ENCODE data around the gene VEGFB.

The VEGFB gene

DNA sequence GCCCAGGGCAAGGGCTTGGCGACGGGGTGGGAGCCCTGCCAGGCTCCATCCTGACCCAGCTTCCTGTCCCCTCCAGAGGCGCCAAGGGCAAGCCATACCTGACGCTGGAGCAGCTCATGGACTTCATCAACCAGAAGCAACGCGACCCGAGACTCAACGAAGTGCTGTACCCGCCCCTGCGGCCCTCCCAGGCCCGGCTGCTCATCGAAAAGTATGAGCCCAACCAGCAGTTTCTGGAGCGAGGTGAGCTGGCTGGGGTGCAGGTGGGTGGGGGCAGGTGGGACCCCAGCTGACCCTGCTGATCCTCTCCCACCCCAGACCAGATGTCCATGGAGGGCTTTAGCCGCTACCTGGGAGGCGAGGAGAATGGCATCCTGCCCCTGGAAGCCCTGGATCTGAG lies 21.9 kb downstream of the VEGFB start:
- ChIA-PET POLR2A (interaction anchor here (0.9 to 4.1 kb wide), 3 partner anchors 10 to 61 kb away, joined by 3 to 18 read pairs (median 6); partner anchors contain the start of genes FKBP2, PPP1R14B, PRDX5 and TRMT112), CTCF (no interaction called here)
- no peak for TF ChIP-seq ARNT (IDR thresholded peaks at IDR 0.05)
- no peak for TF ChIP-seq FOXA1 (IDR thresholded peaks at IDR 0.05)
- TF ChIP-seq, protein P1, sequence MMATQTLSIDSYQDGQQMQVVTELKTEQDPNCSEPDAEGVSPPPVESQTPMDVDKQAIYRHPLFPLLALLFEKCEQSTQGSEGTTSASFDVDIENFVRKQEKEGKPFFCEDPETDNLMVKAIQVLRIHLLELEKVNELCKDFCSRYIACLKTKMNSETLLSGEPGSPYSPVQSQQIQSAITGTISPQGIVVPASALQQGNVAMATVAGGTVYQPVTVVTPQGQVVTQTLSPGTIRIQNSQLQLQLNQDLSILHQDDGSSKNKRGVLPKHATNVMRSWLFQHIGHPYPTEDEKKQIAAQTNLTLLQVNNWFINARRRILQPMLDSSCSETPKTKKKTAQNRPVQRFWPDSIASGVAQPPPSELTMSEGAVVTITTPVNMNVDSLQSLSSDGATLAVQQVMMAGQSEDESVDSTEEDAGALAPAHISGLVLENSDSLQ (IDR thresholded peaks at IDR 0.05) = no peak
- no peak for TF ChIP-seq NFRKB (IDR thresholded peaks at IDR 0.05)
- no peak for TF ChIP-seq FOXK2 (IDR thresholded peaks at IDR 0.05)
- no peak for TF ChIP-seq LEF1 (IDR thresholded peaks at IDR 0.05; ENCODE audit: borderline replicate concordance)
- no peak for TF ChIP-seq ZNF384 (IDR thresholded peaks at IDR 0.05)
- TF ChIP-seq ELF4 (IDR thresholded peaks at IDR 0.05) = no peak
- no peak for TF ChIP-seq L3MBTL2 (conservative IDR thresholded peaks at IDR 0.05)
- TF ChIP-seq FOXM1 (IDR thresholded peaks at IDR 0.05; ENCODE audit: borderline replicate concordance) = no peak
- no peak for TF ChIP-seq TARDBP (IDR thresholded peaks at IDR 0.05)
- TF ChIP-seq BHLHE40 (IDR thresholded peaks at IDR 0.05; ENCODE audit: borderline replicate concordance) = no peak
- no peak for TF ChIP-seq SP1 (IDR thresholded peaks at IDR 0.05)
- TF ChIP-seq SUZ12 (IDR thresholded peaks at IDR 0.05) = no peak
- no peak for TF ChIP-seq CTBP1 (IDR thresholded peaks at IDR 0.05; ENCODE audit: borderline replicate concordance)
- no peak for TF ChIP-seq HDGF (IDR thresholded peaks at IDR 0.05; ENCODE audit: borderline replicate concordance)
- DNase-seq (ENCODE audit: extremely low spot score) = no peak

DNA sequence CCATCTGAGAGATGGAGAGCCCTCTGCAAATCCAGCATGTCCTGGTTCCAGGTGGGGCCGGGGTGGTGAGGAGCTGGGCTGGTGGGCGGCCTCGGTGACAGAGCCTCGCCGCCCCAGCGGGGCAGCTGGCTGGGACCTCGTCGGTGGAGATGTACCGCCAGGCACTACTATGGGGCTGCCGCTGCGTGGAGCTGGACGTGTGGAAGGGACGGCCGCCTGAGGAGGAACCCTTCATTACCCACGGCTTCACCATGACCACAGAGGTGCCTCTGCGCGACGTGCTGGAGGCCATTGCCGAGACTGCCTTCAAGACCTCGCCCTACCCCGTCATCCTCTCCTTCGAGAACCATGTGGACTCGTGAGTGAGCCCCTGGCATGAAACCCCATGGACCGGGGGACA lies 24.0 kb downstream of the VEGFB start:
- ChIA-PET CTCF (no interaction called here), POLR2A (interaction anchor here (0.9 to 4.1 kb wide), 2 partner anchors 11 to 12 kb away, joined by 3 to 18 read pairs; partner anchors contain the start of gene PPP1R14B)
- TF ChIP-seq HDGF (IDR thresholded peaks at IDR 0.05; ENCODE audit: borderline replicate concordance) (no peak), ARNT (IDR thresholded peaks at IDR 0.05) (no peak), ELF4 (IDR thresholded peaks at IDR 0.05) (no peak), CTBP1 (IDR thresholded peaks at IDR 0.05; ENCODE audit: borderline replicate concordance) (no peak), LEF1 (IDR thresholded peaks at IDR 0.05; ENCODE audit: borderline replicate concordance) (no peak), SUZ12 (IDR thresholded peaks at IDR 0.05) (no peak), SP1 (IDR thresholded peaks at IDR 0.05) (no peak), BHLHE40 (IDR thresholded peaks at IDR 0.05; ENCODE audit: borderline replicate concordance) (no peak), L3MBTL2 (conservative IDR thresholded peaks at IDR 0.05) (no peak), FOXA1 (IDR thresholded peaks at IDR 0.05) (no peak), FOXM1 (IDR thresholded peaks at IDR 0.05; ENCODE audit: borderline replicate concordance) (no peak), NFRKB (IDR thresholded peaks at IDR 0.05) (no peak), ZNF384 (IDR thresholded peaks at IDR 0.05) (no peak), FOXK2 (IDR thresholded peaks at IDR 0.05) (no peak), TARDBP (IDR thresholded peaks at IDR 0.05) (no peak)
- TF ChIP-seq, protein P1 (IDR thresholded peaks at IDR 0.05) = no peak
- DNase-seq (ENCODE audit: extremely low spot score) = no peak

DNA sequence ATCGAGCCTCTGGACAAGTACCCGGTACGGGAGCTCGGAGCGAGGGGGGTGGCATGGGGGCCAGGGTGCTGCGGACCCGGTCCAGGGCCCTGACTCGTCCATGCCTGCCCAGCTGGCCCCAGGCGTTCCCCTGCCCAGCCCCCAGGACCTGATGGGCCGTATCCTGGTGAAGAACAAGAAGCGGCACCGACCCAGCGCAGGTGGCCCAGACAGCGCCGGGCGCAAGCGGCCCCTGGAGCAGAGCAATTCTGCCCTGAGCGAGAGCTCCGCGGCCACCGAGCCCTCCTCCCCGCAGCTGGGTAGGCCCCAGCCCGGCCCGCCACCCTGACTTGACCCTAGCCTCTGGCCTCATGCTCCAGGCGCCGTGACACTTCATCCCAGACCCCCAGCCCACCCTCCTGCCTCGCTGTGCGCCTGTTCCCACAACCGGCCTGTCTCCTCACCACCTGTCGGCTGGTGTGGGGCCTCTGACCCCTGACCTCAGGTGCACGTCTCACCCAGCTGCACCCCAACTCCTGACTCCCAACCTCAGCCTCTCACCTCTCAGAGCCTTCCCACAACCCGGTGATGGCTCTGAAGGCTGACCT lies 24.7 kb downstream of the VEGFB start:
- POLR2A ChIA-PET = interaction anchor here (4.1 kb wide), 1 partner anchor 12 kb away, joined by 18 read pairs; the partner anchor contains the start of gene PPP1R14B
- DNase-seq (ENCODE audit: extremely low spot score) = no peak
- TF ChIP-seq, protein P1 (IDR thresholded peaks at IDR 0.05) = no peak
- TF ChIP-seq FOXA1 (IDR thresholded peaks at IDR 0.05) = no peak
- no peak for TF ChIP-seq SP1 (IDR thresholded peaks at IDR 0.05)
- no peak for TF ChIP-seq L3MBTL2 (conservative IDR thresholded peaks at IDR 0.05)
- TF ChIP-seq TARDBP (IDR thresholded peaks at IDR 0.05) = no peak
- TF ChIP-seq FOXM1 (IDR thresholded peaks at IDR 0.05; ENCODE audit: borderline replicate concordance) = no peak
- no peak for TF ChIP-seq NFRKB (IDR thresholded peaks at IDR 0.05)
- TF ChIP-seq FOXK2 (IDR thresholded peaks at IDR 0.05) = no peak
- no peak for TF ChIP-seq SUZ12 (IDR thresholded peaks at IDR 0.05)
- TF ChIP-seq ELF4 (IDR thresholded peaks at IDR 0.05) = no peak
- TF ChIP-seq HDGF (IDR thresholded peaks at IDR 0.05; ENCODE audit: borderline replicate concordance) = no peak
- CTCF ChIA-PET = no interaction called here

DNA sequence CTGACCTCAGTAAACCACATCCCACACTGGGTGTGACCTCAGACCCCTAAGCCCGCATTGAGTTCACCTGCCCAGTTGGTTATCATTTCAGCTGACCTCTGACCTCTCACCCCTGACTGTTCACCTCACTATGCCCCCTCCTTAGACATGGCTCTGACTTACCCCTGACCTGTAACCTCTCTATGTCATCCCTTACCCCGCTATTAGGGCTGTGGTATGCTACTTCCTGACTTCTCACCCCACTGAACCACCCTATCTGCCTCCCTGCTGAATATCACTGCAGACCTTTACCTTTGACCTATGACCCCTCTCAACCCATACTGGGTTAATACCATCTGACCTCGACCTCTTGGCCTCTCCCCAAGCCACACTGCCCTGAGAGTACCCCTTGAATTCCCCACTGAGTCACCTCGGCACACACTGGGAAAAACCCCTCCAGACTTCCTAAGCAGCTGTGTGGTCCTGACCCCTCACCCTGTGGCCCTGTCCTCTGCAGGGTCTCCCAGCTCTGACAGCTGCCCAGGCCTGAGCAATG lies 25.2 kb downstream of the VEGFB start:
- CTCF ChIA-PET = no interaction called here
- no peak for DNase-seq (ENCODE audit: extremely low spot score)
- TF ChIP-seq TARDBP (IDR thresholded peaks at IDR 0.05) = no peak
- no peak for TF ChIP-seq ARNT (IDR thresholded peaks at IDR 0.05)
- TF ChIP-seq LEF1 (IDR thresholded peaks at IDR 0.05; ENCODE audit: borderline replicate concordance) = no peak
- TF ChIP-seq L3MBTL2 (conservative IDR thresholded peaks at IDR 0.05) = no peak
- no peak for TF ChIP-seq NFRKB (IDR thresholded peaks at IDR 0.05)
- no peak for TF ChIP-seq ELF4 (IDR thresholded peaks at IDR 0.05)
- TF ChIP-seq SP1 (IDR thresholded peaks at IDR 0.05) = no peak
- TF ChIP-seq HDGF (IDR thresholded peaks at IDR 0.05; ENCODE audit: borderline replicate concordance) = no peak
- TF ChIP-seq, protein P1 (IDR thresholded peaks at IDR 0.05) = no peak
- no peak for TF ChIP-seq ZNF384 (IDR thresholded peaks at IDR 0.05)
- TF ChIP-seq CTBP1 (IDR thresholded peaks at IDR 0.05; ENCODE audit: borderline replicate concordance) = no peak
- no peak for TF ChIP-seq FOXA1 (IDR thresholded peaks at IDR 0.05)
- no peak for TF ChIP-seq SUZ12 (IDR thresholded peaks at IDR 0.05)
- TF ChIP-seq FOXM1 (IDR thresholded peaks at IDR 0.05; ENCODE audit: borderline replicate concordance) = no peak
- no peak for TF ChIP-seq BHLHE40 (IDR thresholded peaks at IDR 0.05; ENCODE audit: borderline replicate concordance)
- no peak for TF ChIP-seq FOXK2 (IDR thresholded peaks at IDR 0.05)
- POLR2A ChIA-PET = interaction anchor here (4.1 kb wide), 1 partner anchor 13 kb away, joined by 18 read pairs; the partner anchor contains the start of gene PPP1R14B
